GM12891 (cell line): ENCODE data around the gene RBMS3.

Source experiments
- POLR2A ChIP-seq: IDR thresholded peaks from 2 replicates; pipeline ENCODE4 v1.6.1; 2011; ENCODE audit warnings: low read depth, low read length, control low read depth
- SPI1 ChIP-seq: IDR thresholded peaks from 2 replicates; pipeline ENCODE4 v1.6.1; 2011; ENCODE audit warnings: low read depth, low read length, control low read depth

DNA sequence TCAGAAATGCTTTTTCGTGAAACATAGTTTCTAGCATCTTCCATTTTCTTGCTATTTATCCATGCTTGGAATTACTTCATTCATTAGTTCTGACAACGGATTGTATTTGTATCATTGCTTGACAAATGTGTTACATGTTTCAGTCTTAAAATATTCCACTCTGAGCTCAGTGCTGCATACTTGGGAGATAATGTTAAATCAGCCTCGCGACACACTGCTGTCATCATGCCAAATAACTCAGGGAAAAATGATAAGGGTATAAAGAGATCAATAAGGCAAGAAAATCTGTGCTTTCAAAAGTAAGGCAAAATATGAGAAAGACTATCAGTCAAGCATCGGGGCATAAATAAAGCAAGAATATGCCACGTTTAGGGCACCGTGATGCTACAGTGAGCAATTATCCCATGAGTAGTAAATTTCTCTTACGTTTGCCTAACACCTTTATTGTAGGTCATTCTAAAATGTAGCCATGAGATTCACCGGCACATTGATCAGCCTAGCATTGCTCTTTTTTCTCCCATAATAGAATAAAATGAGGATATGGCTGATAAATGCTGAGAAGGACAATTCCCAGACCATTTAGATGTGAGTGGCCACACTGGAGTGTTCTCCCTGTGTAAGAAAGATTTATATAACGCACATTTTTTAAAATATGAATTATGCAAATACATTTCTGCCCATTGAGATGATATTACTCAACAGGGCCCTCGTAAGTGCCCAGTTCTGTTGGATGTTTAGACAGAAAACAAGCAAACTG lies 133.8 kb downstream of the RBMS3 start:
- no peak for TF ChIP-seq SPI1
- no peak for TF ChIP-seq POLR2A
